H9 (cell line): ENCODE data around the gene KLF18. TPM values are rescaled to one million over a fixed set of nuclear protein-coding genes. Genes with fewer than 3 reads are reported as not detected.

Source experiments
- DNase-seq: peaks from one replicate; pipeline ENCODE4 v3.0.0-alpha.2; 2017
- H2AFZ ChIP-seq: one replicate; pipeline ENCODE4 v1.6.1; 2013; ENCODE audit warnings: mild to moderate bottlenecking, low read length, control low read depth, moderate library complexity
- H2AK5ac ChIP-seq: 2 replicates; pipeline ENCODE4 v1.6.1; 2013; ENCODE audit warnings: low read length, control low read depth, mixed read lengths; ENCODE audit not compliant: insufficient read length
- H2BK120ac ChIP-seq: one replicate; pipeline ENCODE4 v1.6.1; 2013; ENCODE audit warnings: low read depth, mild to moderate bottlenecking, low read length, control low read depth, inconsistent platforms; ENCODE audit not compliant: poor library complexity, severe bottlenecking
- H2BK12ac ChIP-seq: 2 replicates; pipeline ENCODE4 v1.6.1; 2013; ENCODE audit warnings: low read length, control low read depth, mixed read lengths, low read depth; ENCODE audit not compliant: insufficient read length
- H2BK15ac ChIP-seq: 2 replicates; pipeline ENCODE4 v1.6.1; 2013; ENCODE audit warnings: low read depth, low read length, control low read depth
- H2BK20ac ChIP-seq: one replicate; pipeline ENCODE4 v1.6.1; 2013; ENCODE audit warnings: low read depth, mild to moderate bottlenecking, low read length, control low read depth, inconsistent platforms; ENCODE audit not compliant: poor library complexity, severe bottlenecking
- H2BK5ac ChIP-seq: 2 replicates; pipeline ENCODE4 v1.6.1; 2013; ENCODE audit warnings: low read length, control low read depth, mixed read lengths; ENCODE audit not compliant: insufficient read length
- H3K14ac ChIP-seq: 2 replicates; pipeline ENCODE4 v1.6.1; 2013; ENCODE audit warnings: low read length, control low read depth; ENCODE audit not compliant: insufficient read depth
- H3K18ac ChIP-seq: 2 replicates; pipeline ENCODE4 v1.6.1; 2013; ENCODE audit warnings: low read depth, mild to moderate bottlenecking, mixed read lengths, low read length, control low read depth; ENCODE audit not compliant: insufficient read length
- H3K23ac ChIP-seq: 2 replicates; pipeline ENCODE4 v1.6.1; 2013; ENCODE audit warnings: low read length, control low read depth, mixed read lengths, low read depth; ENCODE audit not compliant: insufficient read length
- H3K23me2 ChIP-seq: 2 replicates; pipeline ENCODE4 v1.6.1; 2013; ENCODE audit warnings: low read depth, mild to moderate bottlenecking, mixed read lengths, low read length, control low read depth; ENCODE audit not compliant: insufficient read length, poor library complexity, severe bottlenecking
- H3K27ac ChIP-seq: 2 replicates; pipeline ENCODE4 v1.5.1; 2013; ENCODE audit warnings: low read length, control low read depth, mixed read lengths, low read depth; ENCODE audit not compliant: insufficient read length
- H3K27me3 ChIP-seq: 2 replicates; pipeline ENCODE4 v1.6.1; 2013; ENCODE audit warnings: low read length, control low read depth, inconsistent platforms; ENCODE audit not compliant: insufficient read depth
- H3K4ac ChIP-seq: 2 replicates; pipeline ENCODE4 v1.6.1; 2013; ENCODE audit warnings: low read depth, mild to moderate bottlenecking, control low read depth, inconsistent platforms, low read length, moderate library complexity
- H3K4me1 ChIP-seq: 2 replicates; pipeline ENCODE4 v1.6.1; 2013; ENCODE audit warnings: low read length, control low read depth, inconsistent platforms; ENCODE audit not compliant: insufficient read depth
- H3K4me2 ChIP-seq: 2 replicates; pipeline ENCODE4 v1.6.1; 2013; ENCODE audit warnings: low read length, control low read depth, mixed read lengths; ENCODE audit not compliant: insufficient read length, insufficient read depth
- H3K56ac ChIP-seq: 2 replicates; pipeline ENCODE4 v1.6.1; 2013; ENCODE audit warnings: low read depth, mild to moderate bottlenecking, mixed read lengths, low read length, control low read depth; ENCODE audit not compliant: insufficient read length
- H3K79me1 ChIP-seq: 2 replicates; pipeline ENCODE4 v1.6.1; 2013; ENCODE audit warnings: low read depth, mild to moderate bottlenecking, moderate library complexity, low read length, control low read depth, inconsistent platforms; ENCODE audit not compliant: insufficient read depth, poor library complexity, severe bottlenecking
- H3K79me2 ChIP-seq: 2 replicates; pipeline ENCODE4 v1.6.1; 2013; ENCODE audit warnings: low read length, control low read depth, inconsistent platforms; ENCODE audit not compliant: insufficient read depth
- H3K9ac ChIP-seq: 2 replicates; pipeline ENCODE4 v1.6.1; 2013; ENCODE audit warnings: low read length, control low read depth, mixed read lengths; ENCODE audit not compliant: insufficient read length; ENCODE audit errors: extremely low read depth
- H3K9me3 ChIP-seq: one replicate; pipeline ENCODE4 v1.6.1; 2013; ENCODE audit warnings: low read depth, low read length, inconsistent platforms; ENCODE audit not compliant: control insufficient read depth
- H3T11ph ChIP-seq: one replicate; pipeline ENCODE4 v1.6.1; 2013; ENCODE audit warnings: mild to moderate bottlenecking, low read length, control low read depth, inconsistent platforms
- H4K20me1 ChIP-seq: one replicate; pipeline ENCODE4 v1.6.1; 2013; ENCODE audit not compliant: control insufficient read depth, insufficient read length, insufficient read depth
- H4K5ac ChIP-seq: 2 replicates; pipeline ENCODE4 v1.6.1; 2013; ENCODE audit warnings: low read depth, mild to moderate bottlenecking, mixed read lengths, low read length, control low read depth; ENCODE audit not compliant: insufficient read length
- H4K8ac ChIP-seq: replicated peaks from 2 replicates; pipeline ENCODE4 v1.6.1; 2013; ENCODE audit warnings: low read length, control low read depth, mixed read lengths, low read depth; ENCODE audit not compliant: insufficient read length
- H4K91ac ChIP-seq: 2 replicates; pipeline ENCODE4 v1.6.1; 2013; ENCODE audit warnings: low read depth, mild to moderate bottlenecking, moderate library complexity, mixed read lengths, low read length, control low read depth; ENCODE audit not compliant: insufficient read length
- H3K27ac Mint-ChIP-seq, 3 experiments: 2 replicates in 2 of 3; 3 replicates in 1 of 3; pipeline ENCODE4 v1.8.0; 2020 to 2021; ENCODE audit warnings: mixed read lengths in 3 of 3, mild to moderate bottlenecking in 1 of 3, moderate library complexity in 1 of 3
- H3K27me3 Mint-ChIP-seq: 2 replicates; pipeline ENCODE4 v1.8.0; 2021; ENCODE audit warnings: low read depth, mild to moderate bottlenecking, moderate library complexity, mixed read lengths
- H3K36me3 Mint-ChIP-seq, 3 experiments: 2 replicates in 2 of 3; 3 replicates in 1 of 3; pipeline ENCODE4 v1.8.0; 2020 to 2021; ENCODE audit warnings: low read depth in 3 of 3, mixed read lengths in 3 of 3; ENCODE audit not compliant: insufficient read depth in 1 of 3
- H3K4me1 Mint-ChIP-seq, 2 experiments: 2 replicates each; pipeline ENCODE4 v1.8.0; 2020; ENCODE audit warnings: mixed read lengths in 2 of 2
- H3K4me3 Mint-ChIP-seq, 2 experiments: 2 replicates in 1 of 2; 3 replicates in 1 of 2; pipeline ENCODE4 v1.8.0; 2020 to 2021; ENCODE audit warnings: mild to moderate bottlenecking in 2 of 2, mixed read lengths in 2 of 2, moderate library complexity in 1 of 2
- H3K9me3 Mint-ChIP-seq, 2 experiments: 2 replicates in 1 of 2; 3 replicates in 1 of 2; pipeline ENCODE4 v1.8.0; 2020; ENCODE audit warnings: mild to moderate bottlenecking in 2 of 2, mixed read lengths in 2 of 2, moderate library complexity in 1 of 2
- CTCF ChIP-seq: fragments of 200-600 bp; sonication (generic); conservative IDR thresholded peaks from 3 replicates; pipeline ENCODE4 v1.8.0; 2021; ENCODE audit warnings: antibody characterized with exemption, mild to moderate bottlenecking
- WGBS: extraction: QIAGEN DNeasy Blood & Tissue Kit; methylation state at CpG from one replicate; pipeline ENCODE4 v1.1.7; 2013; ENCODE audit warnings: missing lambda C conversion rate, low lambda C conversion rate, mixed read lengths; ENCODE audit not compliant: insufficient read length; ENCODE audit errors: extremely low coverage; 5-methylcytosine and 5-hydroxymethylcytosine counted together
- total RNA-seq: library from RNA; stranded (reverse); gene quantifications from 2 replicates; pipeline ENCODE4 v1.2.1, GENCODE V29; 2021

Gene KLF18
- total RNA-seq, 1 experiment from 2014 or later, result 0.07 TPM

GRCh38 chr1:44152692-44153091 is 11.3 kb upstream of the KLF18 start:
- H2BK12ac ChIP-seq, result no peak overlapping the region
- H3K18ac ChIP-seq, result no peak overlapping the region
- no CpG with 5 or more reads among the region's 1 CpG for WGBS
- no peak overlapping the region for H3K56ac ChIP-seq
- H3K9me3 Mint-ChIP-seq, result no peaks in the 10 kb centered on the region; a peak in 3 of 5 replicates
- H2BK15ac ChIP-seq, result no peak overlapping the region
- no peak overlapping the region for H2AFZ ChIP-seq
- 0 out of 2 replicates have a peak, but pooled peaks cover 3% of the 10 kb centered on the region for H3K4me1 ChIP-seq
- no peaks in the 10 kb centered on the region for H3K27me3 ChIP-seq
- H3K23me2 ChIP-seq, result no peaks in the 10 kb centered on the region
- H4K91ac ChIP-seq, result no peak overlapping the region
- no peak overlapping the region for H2BK5ac ChIP-seq
- H3K79me2 ChIP-seq, result no peaks in the 10 kb centered on the region
- no peak overlapping the region for H4K8ac ChIP-seq
- H2BK20ac ChIP-seq, result no peak overlapping the region
- no peak overlapping the region for H3K4me3 Mint-ChIP-seq
- H3K4ac ChIP-seq, result no peak overlapping the region
- no peak overlapping the region for H3K14ac ChIP-seq
- DNase-seq, result no peak
- H4K20me1 ChIP-seq, result no peaks in the 10 kb centered on the region
- H2AK5ac ChIP-seq, result no peak overlapping the region
- H3K4me2 ChIP-seq, result no peak overlapping the region
- H3K27me3 Mint-ChIP-seq, result no peaks in the 10 kb centered on the region
- no peaks in the 10 kb centered on the region for H3K79me1 ChIP-seq
- H3K27ac ChIP-seq, result no peak overlapping the region
- TF ChIP-seq CTCF, result no peak
- no peaks in the 10 kb centered on the region; a peak in 1 of 7 replicates for H3K36me3 Mint-ChIP-seq
- H3T11ph ChIP-seq, result no peak overlapping the region
- no peak overlapping the region for H3K9ac ChIP-seq
- H2BK120ac ChIP-seq, result no peak overlapping the region
- no peak overlapping the region for H3K23ac ChIP-seq
- H3K27ac Mint-ChIP-seq, result no peak overlapping the region
- H3K4me1 Mint-ChIP-seq, result peaks cover 27 to 32% of the 10 kb centered on the region in 2 experiments
- H3K9me3 ChIP-seq, result no peaks in the 10 kb centered on the region
- no peak overlapping the region for H4K5ac ChIP-seq
